Right lobe of liver (tissue), 6 donors: ENCODE data around the gene OPCML. TPM values are rescaled to one million over a fixed set of nuclear protein-coding genes. Genes with fewer than 3 reads are reported as not detected.

Experiments used
- ATAC-seq, 4 donors: fragments of 200-7000 bp; cut with Tn5 transposase; one replicate each; pipeline ENCODE4 v1.9.1; 2020; ENCODE audit warnings: mild to moderate bottlenecking in 4 of 4, moderate library complexity in 4 of 4
- DNase-seq, 3 donors: peaks; one replicate each; pipeline ENCODE4 v3.0.0-alpha.2; 2020
- H3K27ac ChIP-seq, 3 donors: fragments of 200-600 bp; one replicate each; pipeline ENCODE4 v1.8.0; 2022
- H3K27me3 ChIP-seq, 2 donors: fragments of 200-600 bp; one replicate each; pipeline ENCODE4 v1.8.0; 2022
- H3K36me3 ChIP-seq, 4 donors: fragments of 200-600 bp; sonication (generic) in 1 of 4; one replicate each; pipeline versions ENCODE4 v1.5.1 to v1.8.0; 2017 to 2022; ENCODE audit warnings: control low read depth in 1 of 4
- H3K4me1 ChIP-seq, 4 donors: fragments of 200-600 bp; sonication (generic) in 1 of 4; one replicate each; pipeline versions ENCODE4 v1.5.1 to v1.8.0; 2017 to 2022; ENCODE audit warnings: control low read depth in 1 of 4
- H3K4me3 ChIP-seq, 3 donors: fragments of 200-600 bp; one replicate each; pipeline ENCODE4 v1.8.0; 2022
- H3K9me3 ChIP-seq, 4 donors: fragments of 200-600 bp; sonication (generic) in 1 of 4; one replicate each; pipeline versions ENCODE4 v1.5.1 to v1.8.0; 2017 to 2022; ENCODE audit warnings: control low read depth in 1 of 4
- CTCF ChIP-seq, 4 donors: fragments of 200-600 bp in 3 of 4; fragments of 450-650 bp in 1 of 4; IDR thresholded peaks; one replicate each; pipeline versions ENCODE4 v1.5.1 to v1.8.0; 2016 to 2022; ENCODE audit warnings: antibody characterized with exemption in 4 of 4, mild to moderate bottlenecking in 2 of 4
- POLR2A ChIP-seq: fragments of 450-650 bp; IDR thresholded peaks from one replicate; pipeline ENCODE4 v1.6.1; 2017; ENCODE audit warnings: antibody characterized with exemption, mild to moderate bottlenecking
- WGBS: methylation state at CpG from one replicate; pipeline ENCODE4 v1.1.6; 2018; ENCODE audit warnings: low coverage, low lambda C conversion rate; ENCODE audit not compliant: insufficient coverage; ENCODE audit errors: missing lambda C conversion rate; 5-methylcytosine and 5-hydroxymethylcytosine counted together
- intact Hi-C, 2 donors: fragments of 100-400 bp; cut with DNase I; formaldehyde crosslinking; loops; one replicate each; pipeline versions ENCODE4 v1.11.2 to v1.14.1; 2022
- total RNA-seq, 6 experiments: library from RNA; depleted of rRNA in 2 of 6; stranded (reverse); fragments of >200 nt in 2 of 6; fragmentation: NEBNext Ultra II Directional in 3 of 6; extraction: Animal tissue kit (Norgen Biotek cat#: 25700) in 3 of 6; gene quantifications; one replicate each; pipeline versions ENCODE4 v1.1.0 to v1.2.4, GENCODE V29; 2016 to 2023
- donor health status: DM: no; HTN: yes; CAD: no.
- donor health status: DM: no; HTN: no; CAD: no.
- donor health status: DM: no; HTN: no; CAD: no.
- donor health status: DM: no; HTN: yes; CAD: no.
- donor health status: DM: no; HTN: yes; CAD: no.

The OPCML gene
- total RNA-seq, 6 experiments from 2014 or later, result 0.11 TPM; not detected in 5

GRCh38 chr11:133533205-133533604, 904 bp upstream of the OPCML start:
- no peak overlapping the region for H3K4me3 ChIP-seq
- 18% methylated on average over 4 of the region's 6 CpGs for WGBS
- intact Hi-C loops, result no loop called here
- no peaks in the 10 kb centered on the region for H3K9me3 ChIP-seq
- H3K27ac ChIP-seq, result no peak overlapping the region
- no peak for DNase-seq
- H3K36me3 ChIP-seq, result no peaks in the 10 kb centered on the region
- peaks cover 0 to 5% of the 10 kb centered on the region in 2 donors for H3K27me3 ChIP-seq
- TF ChIP-seq CTCF (IDR thresholded peaks at IDR 0.05), result no peak
- TF ChIP-seq POLR2A, result no peak
- no peaks in the 10 kb centered on the region for H3K4me1 ChIP-seq
- ATAC-seq, result no peak

GRCh38 chr11:133531458-133531857, 843 bp downstream of the OPCML start:
- Histone ChIP-seq H3K27me3 (peaks cover 0 to 5% of the 10 kb centered on the region in 2 donors), H3K36me3 (no peaks in the 10 kb centered on the region), H3K4me3 (no peak overlapping the region), H3K27ac (no peak overlapping the region), H3K4me1 (no peaks in the 10 kb centered on the region), H3K9me3 (no peaks in the 10 kb centered on the region)
- DNase-seq (no peak), ATAC-seq (no peak)
- 14% methylated on average over 6 of the region's 6 CpGs for WGBS
- intact Hi-C loops, result no loop called here
- TF ChIP-seq POLR2A (no peak), CTCF (IDR thresholded peaks at IDR 0.05) (no peak)

GRCh38 chr11:133530501-133530835, 1.8 kb downstream of the OPCML start:
- no peak for TF ChIP-seq CTCF (IDR thresholded peaks at IDR 0.05)
- TF ChIP-seq POLR2A, result no peak
- no peaks in the 10 kb centered on the region for H3K36me3 ChIP-seq
- intact Hi-C loops, result no loop called here
- DNase-seq (no peak), ATAC-seq (no peak)
- no peaks in the 10 kb centered on the region for H3K4me1 ChIP-seq
- no peaks in the 10 kb centered on the region for H3K9me3 ChIP-seq
- 6% methylated on average over 3 of the region's 3 CpGs for WGBS
- no peak overlapping the region for H3K4me3 ChIP-seq
- peaks cover 0 to 5% of the 10 kb centered on the region in 2 donors for H3K27me3 ChIP-seq
- no peak overlapping the region for H3K27ac ChIP-seq

GRCh38 chr11:133529807-133530500, 2.3 kb downstream of the OPCML start:
- no peak for ATAC-seq
- peaks cover 0 to 5% of the 10 kb centered on the region in 2 donors for H3K27me3 ChIP-seq

More at GRCh38 chr11:133529807-133530500, 2.3 kb downstream of the OPCML start:
- DNase-seq, result no peak
- Histone ChIP-seq H3K4me1 (no peaks in the 10 kb centered on the region), H3K9me3 (no peaks in the 10 kb centered on the region), H3K36me3 (no peaks in the 10 kb centered on the region), H3K4me3 (no peak overlapping the region), H3K27ac (no peak overlapping the region)
- 22% methylated on average over 10 of the region's 18 CpGs for WGBS
- intact Hi-C loops, result no loop called here
- TF ChIP-seq POLR2A (no peak), CTCF (IDR thresholded peaks at IDR 0.05) (no peak)
